ENCODE measurements around the gene TRIM2. TPM values are rescaled to one million over a fixed set of nuclear protein-coding genes. Genes with fewer than 3 reads are reported as not detected.

Gene TRIM2
- total and polyA plus RNA-seq, 4 donors: 3.4 to 15.5 (median 8.9) TPM

GRCh38 chr4:153261914-153262313, 57.7 kb downstream of the TRIM2 start (continued):
- no peak for TF ChIP-seq REST (IDR thresholded peaks at IDR 0.05)

- no peak overlapping the region for H3K9ac ChIP-seq (ENCODE audit: low read depth in 1 of 2, low read length in 2 of 2)
- H3K27me3 ChIP-seq (ENCODE audit: control insufficient read depth in 4 of 4, insufficient read depth in 4 of 4, low read length in 3 of 4): no peaks in the 10 kb centered on the region
- H3K4me1 ChIP-seq (ENCODE audit: control insufficient read depth in 4 of 4, insufficient read depth in 4 of 4, low read length in 3 of 4): peaks cover 4 to 31% (median 24%) of the 10 kb centered on the region in 4 donors
- H3K4me3 ChIP-seq (ENCODE audit: low read depth in 1 of 3, low read length in 3 of 3): no peak overlapping the region
- H3K27ac ChIP-seq (ENCODE audit: low read depth in 1 of 2, low read length in 2 of 2): no peak overlapping the region
- TF ChIP-seq MAX (IDR thresholded peaks at IDR 0.05): no peak
- TF ChIP-seq NR2F2 (IDR thresholded peaks at IDR 0.05): no peak
- TF ChIP-seq SP1 (IDR thresholded peaks at IDR 0.05): no peak
- TF ChIP-seq REST (IDR thresholded peaks at IDR 0.05): no peak
- no peak for TF ChIP-seq RXRA (IDR thresholded peaks at IDR 0.05)
- TF ChIP-seq ATF3 (IDR thresholded peaks at IDR 0.05): no peak
- no peak for TF ChIP-seq RAD21 (IDR thresholded peaks at IDR 0.05)
- TF ChIP-seq GABPA (IDR thresholded peaks at IDR 0.05 in 1 of 2, conservative IDR thresholded peaks at IDR 0.05 in 1 of 2): no peak
- TF ChIP-seq JUND (IDR thresholded peaks at IDR 0.05): no peak
- no peak for TF ChIP-seq FOXA1 (IDR thresholded peaks at IDR 0.05)
- no peak for TF ChIP-seq TAF1 (conservative IDR thresholded peaks at IDR 0.05)
- no peak for TF ChIP-seq HNF4G (IDR thresholded peaks at IDR 0.05)
- H3K9me3 ChIP-seq (ENCODE audit: control insufficient read depth in 4 of 4, low read length in 3 of 4): peaks cover 0 to 9% (median under 1%) of the 10 kb centered on the region in 4 donors
- WGBS: 84% methylated on average over 9 of the region's 9 CpGs
- no peaks in the 10 kb centered on the region for H3K36me3 ChIP-seq (ENCODE audit: control insufficient read depth in 4 of 4, insufficient read depth in 3 of 4, low read depth in 1 of 4, low read length in 3 of 4)
- no peak for DNase-seq (ENCODE audit: low spot score)
These were observed 61.2 kb downstream of the TRIM2 start for GRCh38 chr4:153265306-153266047.

GRCh38 chr4:153266988-153267387, 62.7 kb downstream of the TRIM2 start:
- peaks cover 4 to 41% (median 25%) of the 10 kb centered on the region in 4 donors for H3K4me1 ChIP-seq (ENCODE audit: control insufficient read depth in 4 of 4, insufficient read depth in 4 of 4, low read length in 3 of 4)
- 30% methylated on average over 3 of the region's 3 CpGs for WGBS
- no peak overlapping the region for H3K9ac ChIP-seq (ENCODE audit: low read depth in 1 of 2, low read length in 2 of 2)
- H3K27ac ChIP-seq (ENCODE audit: low read depth in 1 of 2, low read length in 2 of 2): peak overlapping the region; percentile 2 to 22
- H3K9me3 ChIP-seq (ENCODE audit: control insufficient read depth in 4 of 4, low read length in 3 of 4): peaks cover 0 to 3% (median under 1%) of the 10 kb centered on the region in 4 donors
- no peak overlapping the region for H3K4me3 ChIP-seq (ENCODE audit: low read depth in 1 of 3, low read length in 3 of 3)
- DNase-seq (ENCODE audit: low spot score): no peak
- H3K27me3 ChIP-seq (ENCODE audit: control insufficient read depth in 4 of 4, insufficient read depth in 4 of 4, low read length in 3 of 4): no peaks in the 10 kb centered on the region
- no peaks in the 10 kb centered on the region for H3K36me3 ChIP-seq (ENCODE audit: control insufficient read depth in 4 of 4, insufficient read depth in 3 of 4, low read depth in 1 of 4, low read length in 3 of 4)
- peak; percentile 17 to 33 for TF ChIP-seq HNF4A (conservative IDR thresholded peaks at IDR 0.05)
- TF ChIP-seq JUND (IDR thresholded peaks at IDR 0.05): peak in 1 of 2 donors; percentile 25
- TF ChIP-seq RXRA (IDR thresholded peaks at IDR 0.05): peak in 1 of 2 donors; percentile 53
- TF ChIP-seq RAD21 (IDR thresholded peaks at IDR 0.05): no peak
- TF ChIP-seq FOXA1 (IDR thresholded peaks at IDR 0.05): no peak
- peak; percentile 49 for TF ChIP-seq FOXA2 (IDR thresholded peaks at IDR 0.05)

Measured in liver (tissue), 9 donors.